Gastrocnemius medialis (tissue), 4 donors: ENCODE data around the gene PTGES. TPM values are rescaled to one million over a fixed set of nuclear protein-coding genes. Genes with fewer than 3 reads are reported as not detected.
"Not testable (repeated sequence)": the region's sequence is repeated elsewhere in the genome, so short reads cannot be mapped to it uniquely, and the experiment has no call there.

ENCODE experiments used
- ATAC-seq, 2 donors: fragments of 150-250 bp; one replicate each; pipeline ENCODE4 v1.9.1; 2016
- DNase-seq, 2 donors: peaks; one replicate each; pipeline ENCODE4 v3.0.0-alpha.2; 2019
- H3K27ac ChIP-seq, 4 donors: fragments of 200-600 bp; sonication (generic); 1 replicate in 1 of 4; 2 replicates in 3 of 4; pipeline ENCODE4 v1.5.1; 2016 to 2018; ENCODE audit warnings: mild to moderate bottlenecking in 2 of 4, moderate library complexity in 1 of 4
- H3K27me3 ChIP-seq, 3 donors: fragments of 200-600 bp; sonication (generic) in 2 of 3; 1 replicate in 1 of 3; 2 replicates in 2 of 3; pipeline versions ENCODE4 v1.5.1 to v1.6.0; 2016 to 2019; ENCODE audit warnings: mild to moderate bottlenecking in 1 of 3, moderate library complexity in 1 of 3
- H3K36me3 ChIP-seq, 2 donors: fragments of 200-600 bp; sonication (generic) in 1 of 2; one replicate each; pipeline ENCODE4 v1.5.1; 2017 to 2018
- H3K4me1 ChIP-seq, 2 donors: fragments of 200-600 bp; sonication (generic) in 1 of 2; one replicate each; pipeline ENCODE4 v1.5.1; 2016 to 2017; ENCODE audit warnings: mild to moderate bottlenecking in 2 of 2
- H3K4me3 ChIP-seq, 4 donors: fragments of 200-600 bp; sonication (generic) in 3 of 4; 1 replicate in 1 of 4; 2 replicates in 3 of 4; pipeline ENCODE4 v1.5.1; 2016 to 2019; ENCODE audit warnings: mild to moderate bottlenecking in 2 of 4
- H3K9me3 ChIP-seq, 3 donors: fragments of 200-600 bp; sonication (generic) in 2 of 3; 1 replicate in 1 of 3; 2 replicates in 2 of 3; pipeline ENCODE4 v1.5.1; 2016 to 2019
- POLR2A ChIP-seq, 2 donors: fragments of 450-650 bp; IDR thresholded peaks; one replicate each; pipeline ENCODE4 v1.6.1; 2017; ENCODE audit warnings: antibody characterized with exemption in 2 of 2, mild to moderate bottlenecking in 2 of 2, moderate library complexity in 2 of 2
- in situ Hi-C, 4 donors: fragments of 200-750 bp; cut with MboI; loops; one replicate each; pipeline versions ENCODE4 v1.15.0 to v1.8.0; 2017; ENCODE audit warnings: low sequenced_read_pairs in 4 of 4
- intact Hi-C: fragments of 100-400 bp; cut with DNase I; formaldehyde crosslinking; loops from one replicate; pipeline ENCODE4 v1.15.1; 2023; ENCODE audit warnings: low total_unique reads
- total RNA-seq, 4 donors: library from RNA; depleted of rRNA; stranded (reverse); fragments of >200 nt; gene quantifications; one replicate each; pipeline versions ENCODE4 v1.1.0 to v1.2.3, GENCODE V29; 2016
- TF ChIP-seq, protein P1 (sequence below), 5 experiments: fragments of 450-650 bp in 3 of 5; fragments of 200-600 bp in 2 of 5; sonication (generic) in 2 of 5; IDR thresholded peaks in 4 of 5; conservative IDR thresholded peaks in 1 of 5; 1 replicate in 4 of 5; 2 replicates in 1 of 5; pipeline ENCODE4 v1.5.1; 2016 to 2019; ENCODE audit warnings: antibody characterized with exemption in 5 of 5, mild to moderate bottlenecking in 3 of 5, moderate library complexity in 3 of 5

The PTGES gene
- total RNA-seq, 4 donors from 2014 or later: 0.23 to 1.2 (median 0.51) TPM; not detected in 1

DNA sequence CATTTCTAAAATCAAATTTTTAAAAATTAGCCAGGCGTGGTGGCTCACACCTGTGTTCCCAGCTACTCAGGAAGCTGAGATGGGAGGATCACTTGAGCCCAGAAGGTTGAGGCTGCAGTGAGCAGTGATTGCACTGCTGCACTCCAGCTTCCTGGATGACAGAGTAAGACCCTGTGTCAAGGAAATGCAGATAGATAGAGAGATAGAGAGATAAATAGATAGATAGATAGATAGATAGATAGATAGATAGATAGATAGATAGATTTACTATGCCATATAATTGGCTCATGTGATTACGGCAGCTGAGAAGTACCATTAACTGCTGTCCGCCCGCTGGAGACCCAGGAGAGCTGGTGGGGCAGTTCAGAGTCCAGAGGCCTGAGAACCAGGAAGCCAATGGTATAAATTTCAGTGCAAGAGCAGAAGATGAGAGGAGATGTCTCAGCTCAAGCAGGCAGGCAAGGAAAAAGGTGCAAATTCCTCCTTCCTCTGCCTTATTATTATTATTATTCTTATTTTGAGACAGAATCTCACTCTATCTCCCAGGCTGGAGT is 13.0 kb upstream of the PTGES start:
- ATAC-seq: no peak
- no peak overlapping the region for H3K27ac ChIP-seq
- in situ Hi-C loops (no loop called here), intact Hi-C loops (no loop called here)
- no peaks in the 10 kb centered on the region for H3K9me3 ChIP-seq
- H3K27me3 ChIP-seq: peaks cover 0 to 8% (median 0%) of the 10 kb centered on the region in 3 donors
- no peak overlapping the region for H3K4me3 ChIP-seq
- TF ChIP-seq, protein P1, sequence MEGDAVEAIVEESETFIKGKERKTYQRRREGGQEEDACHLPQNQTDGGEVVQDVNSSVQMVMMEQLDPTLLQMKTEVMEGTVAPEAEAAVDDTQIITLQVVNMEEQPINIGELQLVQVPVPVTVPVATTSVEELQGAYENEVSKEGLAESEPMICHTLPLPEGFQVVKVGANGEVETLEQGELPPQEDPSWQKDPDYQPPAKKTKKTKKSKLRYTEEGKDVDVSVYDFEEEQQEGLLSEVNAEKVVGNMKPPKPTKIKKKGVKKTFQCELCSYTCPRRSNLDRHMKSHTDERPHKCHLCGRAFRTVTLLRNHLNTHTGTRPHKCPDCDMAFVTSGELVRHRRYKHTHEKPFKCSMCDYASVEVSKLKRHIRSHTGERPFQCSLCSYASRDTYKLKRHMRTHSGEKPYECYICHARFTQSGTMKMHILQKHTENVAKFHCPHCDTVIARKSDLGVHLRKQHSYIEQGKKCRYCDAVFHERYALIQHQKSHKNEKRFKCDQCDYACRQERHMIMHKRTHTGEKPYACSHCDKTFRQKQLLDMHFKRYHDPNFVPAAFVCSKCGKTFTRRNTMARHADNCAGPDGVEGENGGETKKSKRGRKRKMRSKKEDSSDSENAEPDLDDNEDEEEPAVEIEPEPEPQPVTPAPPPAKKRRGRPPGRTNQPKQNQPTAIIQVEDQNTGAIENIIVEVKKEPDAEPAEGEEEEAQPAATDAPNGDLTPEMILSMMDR (IDR thresholded peaks at IDR 0.05 in 4 of 5, conservative IDR thresholded peaks at IDR 0.05 in 1 of 5): no peak
- no peak for TF ChIP-seq POLR2A (IDR thresholded peaks at IDR 0.05)
- no peaks in the 10 kb centered on the region for H3K36me3 ChIP-seq
- no peaks in the 10 kb centered on the region for H3K4me1 ChIP-seq
- no peak for DNase-seq

DNA sequence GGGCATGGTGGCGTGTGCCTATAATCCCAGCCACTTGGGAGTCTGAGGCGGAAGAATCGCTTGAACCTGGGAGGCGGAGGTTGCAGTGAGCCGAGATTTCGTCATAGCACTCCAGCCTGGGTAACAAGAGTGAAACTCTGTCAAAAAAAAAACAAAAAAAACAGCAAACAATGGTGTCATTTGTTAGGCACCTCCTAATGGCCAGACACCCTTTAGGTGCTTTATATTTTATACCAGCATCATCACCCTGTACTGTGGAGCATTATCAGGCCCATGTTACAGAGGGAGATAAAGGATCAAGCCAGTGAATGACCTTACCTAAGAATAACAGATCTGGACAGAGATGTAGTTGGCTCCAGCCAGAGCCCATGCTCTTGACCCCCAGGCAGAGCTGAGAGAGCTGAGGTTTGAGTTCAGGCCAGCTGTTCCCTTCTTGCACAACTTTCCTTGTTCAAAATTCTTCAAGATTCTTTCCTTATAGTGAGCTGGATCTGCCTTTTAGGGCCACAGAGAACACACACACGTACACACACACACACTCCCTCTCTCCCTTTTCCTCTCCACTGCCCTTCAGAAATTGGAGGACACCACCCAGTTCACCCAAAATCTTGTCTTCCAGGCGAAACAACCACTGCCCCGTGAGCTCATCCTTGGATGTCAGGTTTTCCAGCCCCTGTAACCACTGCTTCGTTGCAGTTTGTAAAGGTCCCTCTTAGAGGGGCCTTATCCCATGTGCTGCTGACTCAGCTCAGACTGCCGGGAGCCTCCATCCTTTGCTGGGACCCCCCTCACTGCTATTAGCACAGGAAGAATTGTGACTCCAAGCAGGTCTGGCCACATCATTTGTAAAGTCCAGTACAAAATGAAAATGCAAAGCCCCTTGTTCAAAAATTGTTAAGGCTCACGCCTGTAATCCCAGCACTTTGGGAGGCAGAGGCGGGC is 10.4 kb upstream of the PTGES start:
- Histone ChIP-seq H3K9me3 (no peaks in the 10 kb centered on the region), H3K4me1 (no peaks in the 10 kb centered on the region), H3K27ac (peak overlapping the region; percentile 34 to 71 (median 47)), H3K36me3 (no peaks in the 10 kb centered on the region), H3K27me3 (peaks cover 0 to 11% (median 0%) of the 10 kb centered on the region in 3 donors), H3K4me3 (no peak overlapping the region)
- TF ChIP-seq, protein P1 (IDR thresholded peaks at IDR 0.05 in 4 of 5, conservative IDR thresholded peaks at IDR 0.05 in 1 of 5): no peak
- no peak for TF ChIP-seq POLR2A (IDR thresholded peaks at IDR 0.05)
- ATAC-seq: peak; percentile 43 to 55
- DNase-seq: peak in 1 of 2 donors; percentile 43
- in situ Hi-C loops: no loop called here
- intact Hi-C loops: no loop called here

DNA sequence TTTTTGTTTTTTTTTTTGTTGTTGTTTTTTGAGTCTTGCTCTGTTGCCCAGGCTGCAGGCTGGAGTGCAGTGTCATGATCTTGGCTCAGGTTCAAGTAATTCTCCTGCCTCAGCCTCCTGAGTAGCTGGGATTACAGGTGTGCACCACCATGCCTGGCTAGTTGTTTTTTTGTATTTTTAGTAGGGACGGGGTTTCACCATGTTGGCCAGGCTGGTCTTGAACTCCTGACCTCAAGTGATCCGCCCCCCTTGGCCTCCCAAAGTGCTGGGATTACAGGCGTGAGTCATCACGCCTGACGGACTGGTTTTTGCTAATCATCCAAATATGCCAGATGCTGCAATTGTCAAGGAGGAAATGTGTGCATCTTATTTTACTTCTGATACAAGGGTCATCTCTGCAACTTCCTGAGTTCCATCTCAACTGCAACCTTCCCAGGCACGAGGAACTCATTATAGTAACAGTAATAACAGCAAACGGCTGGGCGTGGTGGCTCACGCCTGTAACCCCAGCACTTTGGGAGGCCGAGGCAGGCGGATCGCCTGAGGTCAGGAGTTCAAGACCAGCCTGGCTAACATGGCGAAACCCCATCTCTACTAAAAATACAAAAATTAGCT is 9.6 kb upstream of the PTGES start:
- Histone ChIP-seq H3K27ac (peak overlapping the region; percentile 34 to 71 (median 47)), H3K27me3 (peaks cover 0 to 11% (median 0%) of the 10 kb centered on the region in 3 donors)
- H3K4me3 ChIP-seq, H3K9me3 ChIP-seq, H3K4me1 ChIP-seq, in situ Hi-C loops, H3K36me3 ChIP-seq, intact Hi-C loops: not testable (repeated sequence)
- peak; percentile 72 for ATAC-seq
- DNase-seq: peak in 1 of 2 donors; percentile 53

DNA sequence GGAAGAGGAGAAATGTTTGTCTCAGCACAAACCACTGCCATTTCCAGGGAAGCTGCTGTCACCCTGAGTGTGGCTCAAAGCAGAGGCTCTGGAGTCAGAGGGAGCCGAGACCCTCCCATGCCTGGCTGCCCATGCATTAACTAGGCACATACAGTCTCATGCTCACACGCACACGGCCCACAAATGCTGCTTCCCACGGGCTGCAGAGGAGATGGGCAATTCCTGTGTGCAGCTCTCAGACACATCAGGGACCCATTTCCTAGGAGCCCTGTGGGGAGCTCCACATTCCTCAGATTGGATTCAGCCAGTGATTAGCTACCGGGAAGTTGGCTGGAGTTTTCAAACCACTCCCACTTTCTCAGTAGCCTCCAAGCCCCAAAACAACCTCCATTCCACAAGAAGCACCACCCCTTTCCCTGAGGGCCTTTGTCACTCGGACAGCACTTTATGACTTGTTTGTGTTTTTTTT is 9.1 kb upstream of the PTGES start:
- Histone ChIP-seq H3K27me3 (peaks cover 0 to 11% (median 0%) of the 10 kb centered on the region in 3 donors), H3K36me3 (no peaks in the 10 kb centered on the region), H3K27ac (peak overlapping the region in 3 of 4 donors; percentile 26 to 71 (median 34)), H3K4me1 (no peaks in the 10 kb centered on the region), H3K9me3 (no peaks in the 10 kb centered on the region), H3K4me3 (no peak overlapping the region)
- DNase-seq (peak in 1 of 2 donors; percentile 38), ATAC-seq (peak in 1 of 2 donors; percentile 48)
- TF ChIP-seq, protein P1 (IDR thresholded peaks at IDR 0.05 in 4 of 5, conservative IDR thresholded peaks at IDR 0.05 in 1 of 5): no peak
- no peak for TF ChIP-seq POLR2A (IDR thresholded peaks at IDR 0.05)
- in situ Hi-C loops: no loop called here
- intact Hi-C loops: no loop called here
